ENCODE data around the gene CENPN. TPM values are rescaled to one million over a fixed set of nuclear protein-coding genes. Genes with fewer than 3 reads are reported as not detected.

Gene CENPN, protein sequence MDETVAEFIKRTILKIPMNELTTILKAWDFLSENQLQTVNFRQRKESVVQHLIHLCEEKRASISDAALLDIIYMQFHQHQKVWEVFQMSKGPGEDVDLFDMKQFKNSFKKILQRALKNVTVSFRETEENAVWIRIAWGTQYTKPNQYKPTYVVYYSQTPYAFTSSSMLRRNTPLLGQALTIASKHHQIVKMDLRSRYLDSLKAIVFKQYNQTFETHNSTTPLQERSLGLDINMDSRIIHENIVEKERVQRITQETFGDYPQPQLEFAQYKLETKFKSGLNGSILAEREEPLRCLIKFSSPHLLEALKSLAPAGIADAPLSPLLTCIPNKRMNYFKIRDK
- 10 to 100 TPM; 12.3 to 14.7 TPM for total RNA-seq
- polyA plus RNA-seq (ENCODE audit: insufficient read length in 6 of 6), result 10 to 100 TPM; 14.9 to 31.0 (median 20.7) TPM
- long read RNA-seq, donor 1, transcript CENPN-201 (7 exons, 1,398 nt), result major isoform, 12 of 13 reads
- long read RNA-seq, donor 1, partial matches to known transcripts, result 0 of 13 reads
- long read RNA-seq, donor 1, other reads (novel, unspliced or antisense), result 0 of 13 reads
- long read RNA-seq, donor 2, transcript CENPN-201 (7 exons, 1,398 nt), result major isoform, 7 of 17 reads
- long read RNA-seq, donor 2, partial matches to known transcripts, result 7 of 17 reads
- long read RNA-seq, donor 2, other reads (novel, unspliced or antisense), result 0 of 17 reads
- long read RNA-seq, donor 3, transcript CENPN-201 (7 exons, 1,398 nt), result major isoform, 11 of 20 reads
- long read RNA-seq, donor 3, partial matches to known transcripts, result 6 of 20 reads
- long read RNA-seq, donor 3, other reads (novel, unspliced or antisense), result 0 of 20 reads
- long read RNA-seq, donor 4, transcript CENPN-201 (7 exons, 1,398 nt), result major isoform, 6 of 6 reads
- long read RNA-seq, donor 4, partial matches to known transcripts, result 0 of 6 reads
- long read RNA-seq, donor 4, other reads (novel, unspliced or antisense), result 0 of 6 reads
- long read RNA-seq, donor 5, transcript CENPN-201 (7 exons, 1,398 nt), result major isoform, 8 of 9 reads
- long read RNA-seq, donor 5, partial matches to known transcripts, result 0 of 9 reads
- long read RNA-seq, donor 5, other reads (novel, unspliced or antisense), result 0 of 9 reads
- long read RNA-seq, donor 6, transcript CENPN-201 (7 exons, 1,398 nt), result major isoform, 8 of 132 reads
- long read RNA-seq, donor 6, partial matches to known transcripts, result 21 of 132 reads
- long read RNA-seq, donor 6, other reads (novel, unspliced or antisense), result 102 of 132 reads
- long read RNA-seq, donor 7, partial matches to known transcripts, result 0 of 3 reads
- long read RNA-seq, donor 7, other reads (novel, unspliced or antisense), result 0 of 3 reads
- long read RNA-seq, donor 8, partial matches to known transcripts, result 0 of 6 reads
- long read RNA-seq, donor 8, other reads (novel, unspliced or antisense), result 0 of 6 reads
- long read RNA-seq, donor 9, result 0 reads
- long read RNA-seq, donor 10, partial matches to known transcripts, result 1 of 5 reads
- long read RNA-seq, donor 10, other reads (novel, unspliced or antisense), result 0 of 5 reads
- long read RNA-seq, donor 11, result 0 reads
- long read RNA-seq, donor 12, partial matches to known transcripts, result 0 of 4 reads
- long read RNA-seq, donor 12, other reads (novel, unspliced or antisense), result 0 of 4 reads

GRCh38 chr16:81006813-81007695 is at the start of gene CENPN, which contains the start of gene CMC2:
TSS of gene CENPN (plus strand) at chr16:81007214. CDS start at chr16:81011940, 4,726 bp downstream.
TSS of gene CMC2 (minus strand) at chr16:81006885. CDS start at chr16:80997394, 9,491 bp downstream.
- peak within 1 kb of the TSS; percentile 79 to 91 for H3K4me3 ChIP-seq
- peaks cover 22 to 36% of the 10 kb centered on the region in 2 donors for H3K4me1 ChIP-seq
- peak within 1 kb of the TSS; percentile 97 for H3K27ac ChIP-seq
- ATAC-seq, result peak; percentile 94
- intact Hi-C loops (cut with DNase I), result no loop called here
- peak; percentile 98 to 100 (median 99) for DNase-seq
- no peaks in the 10 kb centered on the region for H3K36me3 ChIP-seq
- no peaks in the 10 kb centered on the region for H3K27me3 ChIP-seq
- TF ChIP-seq, protein P1, sequence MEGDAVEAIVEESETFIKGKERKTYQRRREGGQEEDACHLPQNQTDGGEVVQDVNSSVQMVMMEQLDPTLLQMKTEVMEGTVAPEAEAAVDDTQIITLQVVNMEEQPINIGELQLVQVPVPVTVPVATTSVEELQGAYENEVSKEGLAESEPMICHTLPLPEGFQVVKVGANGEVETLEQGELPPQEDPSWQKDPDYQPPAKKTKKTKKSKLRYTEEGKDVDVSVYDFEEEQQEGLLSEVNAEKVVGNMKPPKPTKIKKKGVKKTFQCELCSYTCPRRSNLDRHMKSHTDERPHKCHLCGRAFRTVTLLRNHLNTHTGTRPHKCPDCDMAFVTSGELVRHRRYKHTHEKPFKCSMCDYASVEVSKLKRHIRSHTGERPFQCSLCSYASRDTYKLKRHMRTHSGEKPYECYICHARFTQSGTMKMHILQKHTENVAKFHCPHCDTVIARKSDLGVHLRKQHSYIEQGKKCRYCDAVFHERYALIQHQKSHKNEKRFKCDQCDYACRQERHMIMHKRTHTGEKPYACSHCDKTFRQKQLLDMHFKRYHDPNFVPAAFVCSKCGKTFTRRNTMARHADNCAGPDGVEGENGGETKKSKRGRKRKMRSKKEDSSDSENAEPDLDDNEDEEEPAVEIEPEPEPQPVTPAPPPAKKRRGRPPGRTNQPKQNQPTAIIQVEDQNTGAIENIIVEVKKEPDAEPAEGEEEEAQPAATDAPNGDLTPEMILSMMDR (IDR thresholded peaks at IDR 0.05), result no peak
- H3K9me3 ChIP-seq, result no peaks in the 10 kb centered on the region

GRCh38 chr16:80958284-80958683 is 48.7 kb upstream of the CENPN start:
- no peak overlapping the region for H3K27ac ChIP-seq
- no peak overlapping the region for H3K4me3 ChIP-seq
- no peaks in the 10 kb centered on the region for H3K27me3 ChIP-seq
- ATAC-seq (no peak), DNase-seq (no peak)
- TF ChIP-seq, protein P1 (IDR thresholded peaks at IDR 0.05), result no peak
- no peaks in the 10 kb centered on the region for H3K4me1 ChIP-seq
- no peaks in the 10 kb centered on the region for H3K36me3 ChIP-seq
- H3K9me3 ChIP-seq, result peaks cover 7 to 50% of the 10 kb centered on the region in 2 donors
- intact Hi-C loops (cut with DNase I), result no loop called here

- no peak for ATAC-seq
- intact Hi-C loops (cut with DNase I), result no loop called here
These were observed 44.1 kb upstream of the CENPN start for GRCh38 chr16:80962879-80963278.

More at GRCh38 chr16:80962879-80963278, 44.1 kb upstream of the CENPN start:
- Histone ChIP-seq H3K27me3 (no peaks in the 10 kb centered on the region), H3K27ac (no peak overlapping the region), H3K36me3 (no peaks in the 10 kb centered on the region), H3K4me3 (no peak overlapping the region), H3K9me3 (peaks cover 7 to 37% of the 10 kb centered on the region in 2 donors), H3K4me1 (no peaks in the 10 kb centered on the region)
- TF ChIP-seq, protein P1 (IDR thresholded peaks at IDR 0.05), result no peak
- DNase-seq, result no peak
